Measurements from ENCODE around the gene STK40.
A peak's percentile ranks its signal among the peaks of the same experiment; 100 is the strongest.

The STK40 gene

DNA sequence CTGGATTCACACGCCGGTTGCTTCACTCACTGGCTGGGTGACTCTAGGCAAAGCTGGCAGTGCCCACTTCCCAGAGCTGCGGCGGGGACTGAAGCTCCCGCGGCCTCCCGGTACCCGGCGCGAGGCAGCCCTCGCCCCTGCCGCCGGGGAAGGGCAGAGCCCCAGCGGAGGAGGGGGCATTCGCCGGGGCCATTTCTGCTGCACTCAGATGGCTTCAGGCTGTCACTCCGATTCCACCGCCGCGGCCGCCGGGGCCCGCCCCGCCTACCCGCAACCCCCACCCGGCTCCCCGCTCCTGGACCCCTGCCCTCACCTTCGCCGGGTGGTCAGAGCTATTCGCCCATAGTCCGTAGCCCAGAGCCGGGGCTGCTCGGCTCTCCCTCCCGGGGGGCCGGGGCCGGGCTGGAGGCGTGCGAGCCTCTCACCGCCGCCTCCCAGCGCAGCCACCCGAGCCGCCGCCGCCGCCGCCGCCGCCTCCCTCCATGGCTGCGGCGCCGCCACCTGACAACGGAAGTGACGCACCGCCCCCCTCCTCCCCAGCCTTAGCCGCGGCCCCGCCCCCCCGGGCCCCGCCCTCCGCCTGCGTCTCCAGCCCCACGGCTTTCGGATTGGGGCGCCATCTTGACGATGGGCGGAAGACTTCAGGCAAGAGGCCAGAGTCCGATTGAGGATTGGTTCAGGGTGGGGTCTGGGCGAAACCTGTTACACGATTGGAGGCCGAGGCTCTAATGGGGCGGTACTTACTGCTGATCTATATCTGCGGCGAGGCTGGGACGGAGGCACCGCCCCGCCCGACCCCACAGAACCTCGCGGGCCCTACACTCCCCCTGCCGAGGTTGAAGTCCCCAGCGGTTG, at the start of gene STK40:
STK40 (minus strand) TSS at position 515 of the 855 bp plus-strand sequence. CDS start 24,592 bp downstream, outside the sequence.
- DNase-seq (ENCODE audit: low spot score): peak; percentile 96

DNA sequence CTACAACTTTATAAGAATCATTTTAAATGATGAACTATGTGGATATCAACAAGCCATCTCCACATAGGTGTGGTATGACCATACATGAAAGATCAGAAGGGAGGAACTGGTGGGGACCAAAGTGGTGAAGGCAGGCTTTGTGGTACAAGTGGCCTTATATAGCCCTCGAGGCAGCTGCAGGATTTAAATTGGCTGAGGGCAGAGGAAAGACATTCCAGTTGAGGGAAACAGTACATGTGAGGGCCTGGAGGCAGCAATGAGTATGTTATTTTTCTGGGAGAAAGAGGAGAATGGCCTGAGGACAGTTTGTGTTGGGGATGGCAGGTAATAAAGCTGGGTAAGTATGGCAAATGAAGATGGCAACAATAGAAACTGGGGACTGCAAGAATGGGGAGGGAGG, 47.4 kb upstream of the STK40 start:
- DNase-seq (ENCODE audit: low spot score): no peak

DNA sequence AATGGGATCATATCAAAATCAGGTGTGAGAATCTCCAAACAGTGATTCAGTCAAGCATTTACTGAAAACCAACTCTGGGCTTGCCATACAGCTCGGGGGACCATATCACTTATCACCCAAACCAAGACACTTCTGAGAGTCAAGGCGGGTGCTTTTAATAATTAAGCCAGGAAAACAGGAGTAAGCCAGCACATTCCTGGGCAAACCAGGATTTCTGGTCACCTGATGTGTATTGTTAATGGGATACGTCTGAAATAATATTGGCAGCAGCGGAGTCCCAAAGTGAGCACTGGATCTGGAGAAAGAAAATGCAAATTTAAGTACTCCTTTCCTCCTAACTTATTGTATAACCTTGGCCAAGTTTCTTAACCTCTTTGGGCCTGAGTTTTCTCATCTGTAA, 46.9 kb upstream of the STK40 start:
- no peak for DNase-seq (ENCODE audit: low spot score)

DNA sequence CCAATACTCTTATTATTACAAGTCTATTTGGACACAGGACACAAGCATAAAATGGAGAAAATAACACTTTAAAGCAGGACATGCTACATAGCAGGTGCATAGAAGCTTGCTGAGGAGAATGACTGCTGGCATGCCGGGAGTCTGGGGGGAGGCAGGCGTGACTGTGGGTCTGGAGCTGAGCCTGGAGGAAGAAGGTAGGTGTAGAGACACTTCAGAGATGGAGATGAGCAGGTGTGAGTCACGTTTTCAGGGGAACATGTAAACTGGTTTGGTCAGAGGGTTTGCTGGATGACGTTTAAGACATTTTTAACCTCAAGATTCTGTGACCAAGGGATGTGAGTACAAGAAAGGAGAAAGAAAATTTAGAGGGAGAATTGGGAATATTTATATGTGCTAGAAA, 40.1 kb upstream of the STK40 start:
- no peak for DNase-seq (ENCODE audit: low spot score)

GRCh38 chr1:36421649-36422048, 35.9 kb upstream of the STK40 start:
- no peak for DNase-seq (ENCODE audit: low spot score)

DNA sequence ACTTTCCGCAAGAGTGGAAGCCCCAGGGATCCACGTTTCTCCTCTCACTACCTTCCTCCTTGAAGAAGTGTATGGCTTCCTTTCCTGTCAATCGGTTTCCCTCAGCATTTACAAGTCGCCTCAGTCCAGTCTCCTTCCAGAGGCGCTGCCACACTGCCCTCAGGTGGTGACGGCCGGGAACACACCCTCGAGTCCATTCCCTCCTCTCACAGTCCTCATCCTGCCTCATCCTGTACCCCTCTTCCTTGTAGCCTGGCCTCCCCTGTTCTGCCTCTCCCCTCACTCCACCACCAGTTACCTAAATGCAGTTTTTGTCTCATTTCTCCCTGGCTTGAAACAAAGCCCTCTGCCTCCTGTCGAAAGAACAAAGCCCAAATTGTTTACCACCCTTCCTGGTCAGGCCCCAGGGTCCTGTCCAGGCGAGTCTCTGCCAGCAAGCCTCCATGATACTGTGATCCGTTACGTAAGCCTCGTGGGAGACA, 35.2 kb upstream of the STK40 start:
- peak; percentile 86 for DNase-seq (ENCODE audit: low spot score)

GRCh38 chr1:36420409-36420808, 34.7 kb upstream of the STK40 start:
- DNase-seq (ENCODE audit: low spot score): peak; percentile 22

DNA sequence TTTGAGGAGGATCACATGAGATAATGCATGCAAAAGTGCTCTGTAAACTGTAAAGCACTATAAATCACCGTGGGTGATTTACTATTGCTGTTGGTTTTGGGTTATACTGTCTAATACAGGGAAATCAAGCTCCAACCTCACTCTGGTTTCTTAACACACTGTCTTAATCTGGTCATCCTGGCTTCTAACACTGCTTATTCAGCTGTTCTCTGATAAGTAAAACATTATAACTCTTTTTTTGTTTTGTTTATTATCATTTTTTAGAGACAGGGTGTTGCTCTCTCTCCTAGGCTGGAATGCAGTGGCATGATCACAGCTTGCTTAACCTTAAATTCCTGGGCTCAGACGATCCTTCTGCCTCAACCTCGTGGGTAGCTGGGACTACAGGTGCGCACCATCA, 33.8 kb upstream of the STK40 start:
- DNase-seq (ENCODE audit: low spot score): no peak

GRCh38 chr1:36419140-36419539, 33.4 kb upstream of the STK40 start:
- DNase-seq (ENCODE audit: low spot score): no peak

GRCh38 chr1:36417931-36418330, 32.2 kb upstream of the STK40 start:
- no peak for DNase-seq (ENCODE audit: low spot score)

GRCh38 chr1:36415661-36416326, 30.1 kb upstream of the STK40 start:
- DNase-seq (ENCODE audit: low spot score): no peak

DNA sequence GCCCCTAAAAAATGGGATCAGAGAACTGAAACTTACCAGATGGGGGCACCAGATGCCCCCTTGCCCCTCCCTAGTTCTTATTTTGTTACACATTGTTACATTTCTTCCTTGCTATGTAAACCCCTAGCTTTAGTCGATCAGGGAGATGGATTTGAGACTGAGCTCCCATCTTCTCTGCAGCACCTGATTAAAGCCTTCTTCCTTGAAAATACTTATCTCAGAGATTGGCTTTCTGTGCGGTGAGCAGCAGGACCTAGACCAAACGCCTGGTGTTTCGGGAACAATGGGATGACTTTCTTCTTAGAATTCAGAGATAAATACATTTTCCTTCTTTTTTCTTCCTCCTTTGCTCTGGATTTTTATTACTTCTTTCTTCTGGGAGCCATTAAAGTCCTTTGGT, 28.7 kb upstream of the STK40 start:
- no peak for DNase-seq (ENCODE audit: low spot score)

DNA sequence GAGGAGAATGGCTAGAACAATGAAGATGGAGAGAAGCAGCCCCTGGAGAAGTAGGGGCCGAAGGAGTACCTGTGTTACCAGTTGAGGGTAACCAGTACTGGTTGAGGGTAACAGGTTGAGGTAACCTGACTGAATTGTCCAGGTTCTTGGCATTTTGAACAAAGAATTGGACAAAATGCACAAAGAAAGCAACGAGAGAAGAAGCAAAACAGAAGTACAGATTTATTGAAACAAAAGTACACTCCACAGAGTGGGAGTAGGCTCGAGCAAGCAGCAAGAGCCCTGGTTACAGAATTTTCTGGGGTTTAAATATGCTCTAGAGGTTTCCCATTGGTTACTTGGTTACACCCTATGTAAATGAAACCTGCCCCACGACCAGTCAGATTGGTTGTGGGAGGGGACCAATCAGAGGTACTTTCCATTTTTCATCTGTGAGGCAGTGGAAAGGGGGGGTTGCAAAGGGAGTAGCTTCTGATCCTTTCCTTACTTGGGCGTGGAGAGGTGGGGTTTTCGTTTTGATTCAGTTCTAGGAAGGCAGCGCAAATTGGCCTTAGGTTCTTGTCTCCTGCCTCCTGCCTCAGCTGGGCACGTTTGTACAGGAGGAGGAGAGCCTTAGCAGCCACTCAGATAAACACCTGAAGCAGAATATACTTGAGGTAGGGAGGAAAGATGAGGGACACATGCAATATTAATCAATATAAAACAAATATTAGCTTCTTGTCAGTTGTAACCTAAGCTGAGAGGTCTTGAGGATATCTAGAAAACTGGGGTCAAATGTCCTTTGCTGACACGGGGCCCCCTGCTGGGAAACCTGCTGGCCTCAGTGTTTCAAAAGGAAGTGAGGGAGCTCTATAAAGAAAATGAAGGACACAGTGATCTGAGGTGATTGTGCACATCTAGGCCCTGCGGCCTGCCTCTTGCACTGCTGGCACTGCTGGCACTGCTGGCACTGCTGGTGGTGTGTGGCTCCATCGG, 26.2 kb upstream of the STK40 start:
- DNase-seq (ENCODE audit: low spot score): no peak

- DNase-seq (ENCODE audit: low spot score): peak; percentile 59
These were observed 22.8 kb upstream of the STK40 start for GRCh38 chr1:36408479-36408878.

- DNase-seq (ENCODE audit: low spot score): no peak
These were observed 20.7 kb upstream of the STK40 start for GRCh38 chr1:36406440-36406839.

DNA sequence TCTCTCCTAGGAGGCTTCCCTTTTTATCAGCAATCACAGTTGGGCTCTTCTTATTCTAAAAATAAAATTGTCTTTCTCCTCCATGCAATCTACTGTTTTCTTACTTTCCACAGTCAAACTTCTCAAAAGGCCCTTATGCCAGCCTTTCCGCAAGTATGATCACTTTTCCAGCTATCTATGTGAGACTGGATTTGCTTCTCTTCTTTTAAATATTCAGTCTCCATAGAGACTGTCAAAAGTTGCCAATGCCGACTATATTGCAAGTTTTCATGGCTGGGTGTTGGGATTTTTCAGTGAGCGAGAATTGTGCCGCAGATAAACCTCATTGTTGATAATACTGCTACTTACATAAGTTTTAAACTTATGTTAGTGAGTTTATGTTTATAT, 16.8 kb upstream of the STK40 start:
- DNase-seq (ENCODE audit: low spot score): no peak

GRCh38 chr1:36401602-36402503, 16.1 kb upstream of the STK40 start:
- DNase-seq (ENCODE audit: low spot score): no peak

GRCh38 chr1:36400825-36401601, 15.3 kb upstream of the STK40 start:
- peak; percentile 91 for DNase-seq (ENCODE audit: low spot score)

GRCh38 chr1:36400514-36400824, 14.7 kb upstream of the STK40 start:
- DNase-seq (ENCODE audit: low spot score): no peak

DNA sequence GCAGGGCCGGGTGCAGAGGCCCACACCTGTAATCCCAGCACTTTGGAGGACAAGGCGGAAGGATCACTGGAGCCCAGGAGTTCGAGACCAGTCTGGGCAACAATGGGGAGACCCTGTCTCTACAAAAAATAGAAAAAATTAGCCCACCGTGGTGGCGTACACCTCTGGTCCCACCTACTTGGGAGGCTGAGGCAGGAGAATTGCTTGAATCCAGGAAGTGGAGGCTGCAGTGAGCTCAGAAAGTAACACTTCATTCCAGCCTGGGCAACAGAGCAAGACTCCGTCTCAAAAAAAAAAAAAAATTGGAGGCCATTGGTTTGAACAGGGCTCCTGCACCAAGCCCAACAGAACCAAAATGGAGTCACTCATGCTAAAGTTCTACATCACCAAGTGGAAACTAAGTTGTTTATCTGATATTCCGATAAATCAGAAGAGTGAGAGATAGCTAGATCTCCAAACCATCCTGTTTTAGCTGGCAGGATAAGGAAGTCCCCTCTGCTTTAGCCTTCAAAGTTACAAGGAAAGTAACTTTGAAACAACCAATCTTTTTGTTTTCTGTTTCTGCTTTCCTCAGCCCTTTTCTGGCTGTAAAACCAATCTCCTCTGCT, 12.8 kb upstream of the STK40 start:
- no peak for DNase-seq (ENCODE audit: low spot score)
